NCI-H2196 treated with DMSO at 0.1 percent for 48 hours (cell line): ENCODE data around the gene USP6.
"Not testable (repeated sequence)": the region's sequence is repeated elsewhere in the genome, so short reads cannot be mapped to it uniquely, and the experiment has no call there.

ENCODE experiments used
- DNase-seq: peaks from one replicate; lab custom pipeline; 2025; ENCODE audit not compliant: unreplicated experiment; lab: John Stamatoyannopoulos, UW

The USP6 gene

GRCh38 chr17:5121186-5121841 lies 5.5 kb downstream of the USP6 start:
- no peak for DNase-seq

DNA sequence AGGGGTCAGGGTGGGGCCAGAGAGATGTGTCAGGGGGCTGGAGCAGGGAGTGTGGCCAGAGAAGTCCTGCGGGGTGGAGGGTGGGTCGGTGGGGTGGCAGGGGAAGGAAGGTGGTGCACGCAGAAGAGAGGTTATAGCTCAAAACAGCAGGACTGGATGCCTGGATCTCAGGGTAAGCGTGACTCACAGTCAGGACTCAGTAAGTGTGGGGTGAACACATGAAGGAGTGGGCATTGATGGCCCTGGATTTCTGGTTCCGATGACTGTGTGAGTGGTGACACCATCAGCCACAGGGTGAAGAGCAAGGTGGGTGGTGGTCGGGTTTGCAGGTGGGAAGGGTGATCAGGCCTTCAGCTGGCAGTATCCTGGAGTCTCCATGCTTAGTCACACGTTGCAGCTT lies 6.2 kb downstream of the USP6 start:
- not testable (repeated sequence) for DNase-seq

GRCh38 chr17:5122586-5123342 lies 6.9 kb downstream of the USP6 start:
- no peak for DNase-seq

DNA sequence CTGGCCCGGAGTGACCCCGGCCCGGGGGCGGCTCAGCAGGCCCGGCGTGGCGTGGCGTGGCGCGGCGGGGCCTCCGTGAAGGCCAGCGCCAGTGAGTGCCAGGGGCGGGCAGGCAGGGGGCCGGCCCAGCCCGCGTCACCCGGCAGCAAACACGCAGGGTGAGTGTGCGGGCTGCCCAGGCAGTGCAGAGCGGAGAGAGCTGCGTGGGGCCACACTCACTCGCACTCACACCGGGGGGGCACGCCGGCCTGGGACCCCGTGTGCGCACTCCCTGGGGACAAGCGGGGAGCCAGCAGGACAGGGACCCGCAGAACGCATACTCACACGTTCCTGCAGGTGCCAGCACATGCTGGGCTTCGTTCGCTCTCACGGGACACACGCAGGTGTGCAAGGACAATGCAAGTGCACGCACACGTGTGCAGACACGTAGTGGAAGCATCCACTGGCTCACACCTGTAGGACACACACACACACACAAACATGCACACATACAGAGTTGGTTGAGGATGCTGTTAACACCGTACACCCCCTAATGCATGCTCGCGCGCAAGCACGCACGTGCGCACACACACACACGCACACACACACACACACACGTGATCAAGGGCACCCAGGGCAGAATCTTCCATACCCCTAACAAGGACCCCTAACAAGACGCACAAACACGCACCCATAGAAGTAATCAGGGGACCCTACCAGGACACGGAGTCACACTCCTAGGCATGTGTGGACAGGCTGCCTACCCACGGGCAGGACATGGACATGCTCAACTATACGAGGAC lies 7.7 kb downstream of the USP6 start:
- DNase-seq = no peak

- not testable (repeated sequence) for DNase-seq
Measured at GRCh38 chr17:5124125-5124760, 8.4 kb downstream of the USP6 start.

- not testable (repeated sequence) for DNase-seq
Measured at GRCh38 chr17:5124896-5125295, 9.1 kb downstream of the USP6 start.

- no peak for DNase-seq
Measured at GRCh38 chr17:5126719-5127488, 11.1 kb downstream of the USP6 start.

DNA sequence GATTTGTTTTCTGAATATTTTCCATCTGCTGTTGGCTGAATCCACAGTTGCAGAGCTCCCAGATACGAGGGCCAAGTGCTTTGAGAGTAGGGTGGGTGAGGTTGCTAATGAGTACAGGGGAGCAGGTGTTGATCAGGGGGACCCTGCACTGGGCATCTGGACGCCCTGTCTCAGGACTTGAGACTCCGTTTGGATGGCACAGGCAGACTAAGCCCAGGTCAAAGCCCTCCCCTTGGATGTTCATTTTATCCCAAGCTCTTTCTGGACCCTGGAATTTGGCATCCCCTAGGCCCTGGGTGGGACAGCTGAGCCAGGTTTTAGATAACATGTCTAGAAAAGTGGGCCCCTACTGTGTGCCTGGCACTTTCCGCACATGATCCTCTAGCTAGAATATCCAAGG lies 12.1 kb downstream of the USP6 start:
- DNase-seq = no peak

- DNase-seq = not testable (repeated sequence)
Measured at GRCh38 chr17:5128387-5128786, 12.6 kb downstream of the USP6 start.

DNA sequence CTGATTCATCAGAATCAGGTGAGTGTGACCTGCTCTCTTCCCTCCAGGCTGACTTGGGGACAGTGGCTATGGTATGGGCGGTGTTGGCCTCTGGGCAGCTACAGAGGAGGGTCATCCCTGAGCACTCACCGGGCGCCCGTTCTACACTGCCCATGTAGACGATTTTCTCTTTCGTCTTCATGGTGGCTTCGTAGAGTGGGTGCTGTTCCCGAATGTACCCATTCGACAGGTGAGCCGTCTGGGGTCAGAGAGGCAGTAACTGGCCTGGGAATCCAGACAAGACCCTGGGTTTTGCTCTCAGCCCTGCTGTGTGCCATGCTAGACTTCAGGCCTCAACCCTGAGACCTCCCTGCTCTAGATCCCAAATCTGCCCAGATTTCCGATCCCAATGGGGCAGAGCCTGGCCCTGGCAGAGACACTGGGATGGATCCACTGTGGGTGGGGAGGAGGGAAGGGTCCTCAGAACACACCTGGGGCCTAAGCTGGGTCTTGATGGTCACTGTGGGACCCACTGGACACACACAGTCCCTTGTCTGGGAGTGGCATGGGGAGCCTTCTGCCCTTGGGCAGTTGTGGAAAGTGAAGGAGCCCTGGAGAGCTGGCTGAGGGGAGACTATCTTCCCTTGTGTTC lies 13.2 kb downstream of the USP6 start:
- DNase-seq = no peak

DNA sequence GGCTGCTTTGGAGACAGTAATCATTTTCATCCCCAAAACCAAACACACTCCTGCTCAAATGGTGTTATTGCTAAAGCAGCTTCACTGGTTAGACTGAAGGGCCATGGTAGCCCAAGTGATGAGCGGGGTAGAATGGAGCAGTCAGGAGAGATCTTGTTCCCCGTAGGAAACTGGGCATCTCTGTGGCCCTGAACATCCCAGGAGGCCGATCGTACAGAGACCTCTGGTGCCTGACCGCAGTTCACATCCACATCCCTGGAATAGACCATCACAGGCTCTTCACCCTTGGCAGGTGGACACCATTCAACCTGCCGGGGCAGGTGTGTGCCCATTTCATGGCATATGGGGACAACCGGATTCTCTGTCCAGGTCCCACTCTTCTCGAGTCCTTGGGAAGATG lies 13.9 kb downstream of the USP6 start:
- not testable (repeated sequence) for DNase-seq

DNA sequence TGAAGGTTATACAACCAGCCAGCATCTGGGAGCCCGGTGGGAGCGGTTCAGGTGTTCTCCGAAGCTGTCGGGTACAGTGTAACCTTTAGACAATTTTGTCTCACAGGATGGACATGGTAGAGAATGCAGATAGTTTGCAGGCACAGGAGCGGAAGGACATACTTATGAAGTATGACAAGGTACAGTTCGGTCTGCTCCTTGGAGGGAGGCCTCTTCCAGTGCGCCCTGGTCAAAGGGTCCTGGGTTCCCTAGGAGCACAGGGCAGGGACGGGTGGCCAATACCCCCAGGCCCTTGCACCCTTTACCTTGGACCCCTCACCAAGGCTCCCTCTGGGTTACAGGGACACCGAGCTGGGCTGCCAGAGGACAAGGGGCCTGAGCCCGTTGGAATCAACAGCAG lies 14.4 kb downstream of the USP6 start:
- DNase-seq = not testable (repeated sequence)

GRCh38 chr17:5130687-5131086 lies 14.9 kb downstream of the USP6 start:
- not testable (repeated sequence) for DNase-seq

DNA sequence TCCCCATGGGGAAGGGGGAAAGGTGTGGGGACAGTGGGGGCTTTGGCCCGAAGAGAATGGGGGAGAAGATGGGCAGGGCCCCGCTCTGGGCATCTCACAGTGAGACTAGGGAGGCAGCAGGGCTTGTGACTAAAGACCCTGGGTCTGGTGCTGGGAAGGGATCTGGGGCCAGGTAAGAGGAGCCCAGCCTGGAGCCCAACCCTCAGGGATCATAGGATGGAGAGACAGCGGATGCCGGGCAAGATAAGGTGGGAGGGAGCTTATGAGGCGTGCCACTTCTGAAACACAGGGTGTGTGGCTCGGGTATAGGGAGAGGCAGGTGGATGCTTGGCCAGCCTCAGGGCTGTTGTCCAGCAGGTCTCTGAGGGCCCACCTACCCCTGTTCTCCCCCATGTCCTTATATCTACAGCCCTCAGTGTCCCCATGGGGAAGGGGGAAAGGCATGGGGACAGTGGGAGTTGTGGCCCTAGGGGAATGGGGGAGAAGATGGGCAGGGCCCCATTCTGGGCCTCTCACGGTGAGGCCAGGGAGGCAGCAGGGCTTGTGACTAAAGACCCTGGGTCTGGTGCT lies 15.4 kb downstream of the USP6 start:
- DNase-seq = no peak

GRCh38 chr17:5131799-5132502 lies 16.1 kb downstream of the USP6 start:
- not testable (repeated sequence) for DNase-seq

DNA sequence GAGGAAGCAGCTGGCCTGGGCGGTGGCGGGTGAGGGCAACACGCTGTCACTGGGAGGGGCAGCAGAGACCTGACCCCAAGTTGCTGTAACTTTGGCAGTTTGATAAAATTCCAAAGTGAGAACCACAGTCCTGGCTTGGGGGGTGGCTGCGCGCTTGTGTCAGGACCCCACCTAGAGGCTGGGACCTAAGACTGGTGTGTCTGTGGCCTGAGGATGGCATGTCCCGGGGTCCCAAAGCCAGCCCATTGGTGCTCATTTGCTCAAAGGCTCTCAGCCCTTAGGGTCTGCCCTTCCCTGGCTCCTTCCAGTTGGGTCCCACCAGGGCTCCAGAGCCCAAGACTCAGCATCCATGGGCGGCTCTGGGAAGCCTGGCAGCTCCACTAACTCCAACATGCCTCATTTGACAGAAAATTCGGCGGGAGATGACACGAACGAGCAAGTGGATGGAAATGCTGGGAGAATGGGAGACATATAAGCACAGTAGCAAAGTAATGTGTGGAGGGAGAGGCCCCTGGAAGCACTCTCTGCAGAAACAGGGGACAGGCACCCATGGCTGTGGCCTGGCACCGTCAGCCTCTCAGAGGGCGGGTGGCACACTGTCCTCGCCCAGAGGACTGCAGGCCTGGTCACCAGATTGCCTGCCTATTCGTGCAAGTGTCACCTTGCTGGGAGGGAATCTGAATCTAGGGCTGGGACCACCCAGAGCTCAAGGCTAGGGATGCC lies 16.8 kb downstream of the USP6 start:
- DNase-seq = not testable (repeated sequence)

GRCh38 chr17:5133311-5133710 lies 17.5 kb downstream of the USP6 start:
- no peak for DNase-seq

DNA sequence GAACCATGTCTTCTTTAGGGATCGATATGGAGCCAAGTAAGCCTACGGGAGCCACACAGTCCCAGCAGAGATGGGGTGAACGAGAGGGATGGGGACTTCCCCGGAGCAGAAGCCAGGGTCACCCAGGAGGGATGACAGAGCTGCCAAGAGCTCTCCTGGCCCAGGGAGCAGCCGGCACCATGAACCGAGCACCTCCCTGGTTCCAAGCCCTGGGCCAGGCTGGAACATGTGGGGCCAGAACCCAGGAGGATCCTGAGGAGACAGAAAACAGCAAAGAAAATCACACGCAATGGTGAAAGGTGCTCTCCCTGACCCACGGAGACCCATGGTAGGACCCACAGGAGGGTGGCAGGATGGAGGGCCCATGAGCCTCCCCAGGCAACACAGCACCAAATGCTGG lies 18.1 kb downstream of the USP6 start:
- not testable (repeated sequence) for DNase-seq
